WTC11 (cell line): ENCODE data around the gene KATNA1. TPM values are rescaled to one million over a fixed set of nuclear protein-coding genes. Genes with fewer than 3 reads are reported as not detected.

Source experiments
- ATAC-seq: fragments of 200-7000 bp; cut with Tn5 transposase; 2 replicates; pipeline ENCODE4 v1.10.0; 2021; ENCODE audit warnings: mild to moderate bottlenecking, moderate library complexity
- CTCF ChIA-PET: fragments of 300-600 bp; sonication (Branson Sonifier 250); formaldehyde crosslinking; loops from one replicate; lab custom pipeline; 2021; ENCODE audit warnings: antibody characterized with exemption; lab: Charles Lee
- POLR2A ChIA-PET: fragments of 350-600 bp; sonication (Branson Sonifier 250); formaldehyde crosslinking; loops from one replicate; lab custom pipeline; 2021; ENCODE audit warnings: antibody characterized with exemption; lab: Charles Lee
- DNase-seq: peaks from one replicate; pipeline ENCODE4 v3.0.0; 2021; ENCODE audit warnings: low spot score
- H3K27ac Mint-ChIP-seq: 2 replicates; pipeline ENCODE4 v1.8.0; 2021; ENCODE audit warnings: mixed read lengths
- H3K27me3 Mint-ChIP-seq: 2 replicates; pipeline ENCODE4 v1.8.0; 2021; ENCODE audit warnings: low read depth, mild to moderate bottlenecking, moderate library complexity, mixed read lengths
- H3K36me3 Mint-ChIP-seq: 2 replicates; pipeline ENCODE4 v1.8.0; 2021; ENCODE audit warnings: mixed read lengths
- H3K4me1 Mint-ChIP-seq: 2 replicates; pipeline ENCODE4 v1.8.0; 2022; ENCODE audit warnings: mixed read lengths
- H3K4me3 Mint-ChIP-seq: 2 replicates; pipeline ENCODE4 v1.8.0; 2021; ENCODE audit warnings: mild to moderate bottlenecking, moderate library complexity, mixed read lengths
- H3K9me3 Mint-ChIP-seq: 2 replicates; pipeline ENCODE4 v1.8.0; 2021; ENCODE audit warnings: mixed read lengths
- CREM ChIP-seq: sonication (generic); formaldehyde crosslinking; IDR thresholded peaks from 2 replicates; pipeline ENCODE4 v1.8.1; 2022; ENCODE audit warnings: mild to moderate bottlenecking, missing genetic modification reagents, moderate library complexity
- FOXJ3 ChIP-seq: sonication (generic); formaldehyde crosslinking; IDR thresholded peaks from 2 replicates; pipeline ENCODE4 v1.9.0; 2021; ENCODE audit warnings: missing genetic modification reagents, mild to moderate bottlenecking, borderline replicate concordance
- GABPB1 ChIP-seq: sonication (generic); formaldehyde crosslinking; IDR thresholded peaks from 2 replicates; pipeline ENCODE4 v1.8.1; 2023; ENCODE audit warnings: mild to moderate bottlenecking, missing genetic modification reagents
- HMGA2 ChIP-seq: fragments of 250-450 bp; sonication (Bioruptor Pico); IDR thresholded peaks from 2 replicates; pipeline ENCODE4 v1.4.0; 2021; ENCODE audit warnings: mild to moderate bottlenecking, moderate library complexity
- JUN ChIP-seq: sonication (generic); formaldehyde crosslinking; IDR thresholded peaks from 2 replicates; pipeline ENCODE4 v1.8.0; 2023; ENCODE audit warnings: mild to moderate bottlenecking, missing genetic modification reagents
- MXD4 ChIP-seq: fragments of 250-450 bp; sonication (Bioruptor Pico); IDR thresholded peaks from 2 replicates; pipeline ENCODE4 v1.8.0; 2021; ENCODE audit warnings: mild to moderate bottlenecking, moderate library complexity, borderline replicate concordance
- NFE2L1 ChIP-seq: sonication (generic); formaldehyde crosslinking; IDR thresholded peaks from 2 replicates; pipeline ENCODE4 v1.8.1; 2023; ENCODE audit warnings: missing genetic modification reagents
- NFYB ChIP-seq: sonication (generic); formaldehyde crosslinking; conservative IDR thresholded peaks from 2 replicates; pipeline ENCODE4 v1.8.0; 2022; ENCODE audit warnings: low read depth, missing genetic modification reagents
- NR1H2 ChIP-seq: sonication (generic); formaldehyde crosslinking; IDR thresholded peaks from 2 replicates; pipeline ENCODE4 v1.9.0; 2021; ENCODE audit warnings: mild to moderate bottlenecking, moderate library complexity, missing genetic modification reagents
- OVOL2 ChIP-seq: fragments of 250-450 bp; sonication (Bioruptor Pico); IDR thresholded peaks from 2 replicates; pipeline ENCODE4 v1.9.0; 2021; ENCODE audit warnings: mild to moderate bottlenecking, borderline replicate concordance
- RORB ChIP-seq: fragments of 250-450 bp; sonication (Bioruptor Pico); IDR thresholded peaks from 2 replicates; pipeline ENCODE4 v1.9.0; 2021; ENCODE audit warnings: mild to moderate bottlenecking
- SMAD3 ChIP-seq: sonication (generic); formaldehyde crosslinking; IDR thresholded peaks from 2 replicates; pipeline ENCODE4 v1.8.0; 2022; ENCODE audit warnings: missing genetic modification reagents, mild to moderate bottlenecking, borderline replicate concordance
- ZBTB21 ChIP-seq: sonication (generic); formaldehyde crosslinking; IDR thresholded peaks from 2 replicates; pipeline ENCODE4 v1.8.1; 2023; ENCODE audit warnings: mild to moderate bottlenecking, missing genetic modification reagents, borderline replicate concordance
- ZNF121 ChIP-seq: sonication (generic); formaldehyde crosslinking; IDR thresholded peaks from 2 replicates; pipeline ENCODE4 v1.8.0; 2023; ENCODE audit warnings: missing genetic modification reagents
- ZNF138 ChIP-seq: sonication (generic); formaldehyde crosslinking; conservative IDR thresholded peaks from 2 replicates; pipeline ENCODE4 v1.8.1; 2022; ENCODE audit warnings: mild to moderate bottlenecking, moderate library complexity, missing genetic modification reagents
- ZNF263 ChIP-seq: sonication (generic); formaldehyde crosslinking; IDR thresholded peaks from 2 replicates; pipeline ENCODE4 v1.8.1; 2022; ENCODE audit warnings: low read depth, mild to moderate bottlenecking, moderate library complexity, missing genetic modification reagents
- ZNF671 ChIP-seq: fragments of 250-450 bp; sonication (Bioruptor Pico); IDR thresholded peaks from 2 replicates; pipeline ENCODE4 v1.8.0; 2021; ENCODE audit warnings: mild to moderate bottlenecking
- total RNA-seq: library from RNA; stranded (reverse); gene quantifications from 3 replicates; pipeline ENCODE4 v1.2.3, GENCODE V29; 2021
- TF ChIP-seq, protein P1 (sequence below): sonication (generic); formaldehyde crosslinking; IDR thresholded peaks from 2 replicates; pipeline ENCODE4 v1.8.1; 2023; ENCODE audit warnings: mild to moderate bottlenecking, moderate library complexity, missing genetic modification reagents
- TF ChIP-seq, protein P2 (sequence below): sonication (generic); formaldehyde crosslinking; IDR thresholded peaks from 2 replicates; pipeline ENCODE4 v1.8.0; 2022; ENCODE audit warnings: mild to moderate bottlenecking, missing genetic modification reagents
- TF ChIP-seq, protein P3 (sequence below): fragments of 250-450 bp; sonication (Bioruptor Pico); conservative IDR thresholded peaks from 2 replicates; pipeline ENCODE4 v1.9.0; 2021; ENCODE audit warnings: mild to moderate bottlenecking
- TF ChIP-seq, protein P4 (sequence below): fragments of 250-450 bp; sonication (Bioruptor Pico); IDR thresholded peaks from 2 replicates; pipeline ENCODE4 v1.9.0; 2021; ENCODE audit warnings: moderate library complexity, mild to moderate bottlenecking, inconsistent platforms, borderline replicate concordance
- TF ChIP-seq, protein P5 (sequence below): sonication (generic); formaldehyde crosslinking; IDR thresholded peaks from 2 replicates; pipeline ENCODE4 v1.8.0; 2022; ENCODE audit warnings: mild to moderate bottlenecking, missing genetic modification reagents
- TF ChIP-seq, protein P6 (sequence below): sonication (generic); formaldehyde crosslinking; IDR thresholded peaks from 2 replicates; pipeline ENCODE4 v1.8.0; 2022; ENCODE audit warnings: missing genetic modification reagents

The KATNA1 gene
- total RNA-seq, 1 experiment from 2014 or later: 18.1 TPM

DNA sequence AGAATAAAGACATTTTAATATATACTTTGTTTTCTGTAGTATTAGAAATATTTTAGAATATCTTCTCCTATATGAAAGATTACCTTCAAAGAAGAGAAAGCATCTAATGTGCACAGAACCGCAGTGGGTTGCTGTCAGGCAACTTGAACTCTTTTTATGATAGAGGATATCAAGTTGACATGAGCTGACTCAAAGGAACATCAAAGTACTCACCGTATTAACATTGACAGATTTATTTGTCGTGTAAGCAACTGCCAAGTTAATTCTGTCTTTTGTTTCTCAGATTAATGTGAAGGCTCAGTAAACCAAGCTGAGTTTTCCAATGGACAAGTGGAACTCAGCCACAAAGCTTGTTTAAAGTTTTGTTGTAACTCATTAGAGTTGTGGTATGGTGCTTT, 84.6 kb downstream of the KATNA1 start:
- no peak for DNase-seq
- Mint-ChIP-seq H3K27me3 (peaks cover 6% of the 10 kb centered on the region), H3K36me3 (no peaks in the 10 kb centered on the region), H3K4me1 (peaks cover 15% of the 10 kb centered on the region), H3K9me3 (no peaks in the 10 kb centered on the region), H3K27ac (no peak overlapping the region), H3K4me3 (no peak overlapping the region)
- CTCF ChIA-PET: no interaction called here
- no peak for TF ChIP-seq JUN (CRISPR knock-in tag)
- TF ChIP-seq NFYB (CRISPR knock-in tag): no peak
- no peak for TF ChIP-seq OVOL2 (CRISPR knock-in tag)
- TF ChIP-seq ZNF263: no peak
- no peak for TF ChIP-seq NR1H2 (CRISPR knock-in tag)
- no peak for TF ChIP-seq HMGA2
- TF ChIP-seq RORB (CRISPR knock-in tag): no peak
- POLR2A ChIA-PET: no interaction called here
- no peak for ATAC-seq

DNA sequence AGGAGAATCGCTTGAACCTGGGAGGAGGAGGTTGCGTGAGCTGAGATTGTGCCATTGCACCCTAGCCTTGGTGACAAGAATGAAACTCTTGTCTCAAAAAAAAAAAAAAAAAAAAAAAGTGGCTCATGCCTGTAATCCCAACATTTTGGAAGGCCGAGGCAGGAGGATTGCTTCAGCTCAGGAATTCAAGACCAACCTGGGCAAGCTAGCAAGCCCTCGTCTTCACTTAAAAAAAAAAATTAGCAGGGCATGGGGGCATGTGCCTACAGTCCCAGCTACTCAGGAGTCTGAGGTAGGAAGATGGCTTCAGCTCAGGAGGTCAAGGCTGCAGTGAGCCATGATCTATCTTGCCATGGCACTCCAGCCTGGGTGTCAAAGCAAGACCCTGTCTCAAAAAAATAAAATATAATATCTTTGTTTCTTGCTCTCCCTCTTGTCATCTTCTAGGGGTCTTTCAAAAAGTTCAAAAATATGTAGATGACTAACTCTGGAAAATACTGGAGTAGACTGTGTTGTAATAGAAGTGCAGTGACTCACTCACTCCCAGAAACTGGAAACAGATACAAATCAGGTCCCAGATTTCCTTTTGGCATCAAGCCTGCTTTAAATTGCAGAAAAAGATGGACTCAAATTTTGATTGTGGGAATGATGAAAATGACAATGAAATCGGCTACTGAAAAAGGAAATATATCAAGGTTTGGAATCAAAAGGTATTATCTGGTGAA, 85.1 kb downstream of the KATNA1 start:
- no peak for DNase-seq
- Mint-ChIP-seq H3K4me3 (no peak overlapping the region), H3K36me3 (no peaks in the 10 kb centered on the region), H3K27me3 (peaks cover 6% of the 10 kb centered on the region), H3K9me3 (no peaks in the 10 kb centered on the region), H3K27ac (no peak overlapping the region), H3K4me1 (peaks cover 15% of the 10 kb centered on the region)
- POLR2A ChIA-PET: no interaction called here
- no peak for ATAC-seq
- CTCF ChIA-PET: interaction anchor here (1.6 kb wide), 1 partner anchor 13 kb away, joined by 3 read pairs; no protein-coding TSS in a partner anchor
- TF ChIP-seq GABPB1 (CRISPR knock-in tag) (no peak), ZNF263 (no peak), OVOL2 (CRISPR knock-in tag) (no peak), ZBTB21 (CRISPR knock-in tag) (no peak), FOXJ3 (no peak), ZNF671 (CRISPR knock-in tag) (no peak), SMAD3 (CRISPR knock-in tag) (no peak), NFE2L1 (CRISPR knock-in tag) (no peak), ZNF121 (CRISPR knock-in tag) (no peak), ZNF138 (no peak), CREM (CRISPR knock-in tag) (no peak), JUN (CRISPR knock-in tag) (no peak), MXD4 (CRISPR knock-in tag) (no peak)
- TF ChIP-seq, protein P1, sequence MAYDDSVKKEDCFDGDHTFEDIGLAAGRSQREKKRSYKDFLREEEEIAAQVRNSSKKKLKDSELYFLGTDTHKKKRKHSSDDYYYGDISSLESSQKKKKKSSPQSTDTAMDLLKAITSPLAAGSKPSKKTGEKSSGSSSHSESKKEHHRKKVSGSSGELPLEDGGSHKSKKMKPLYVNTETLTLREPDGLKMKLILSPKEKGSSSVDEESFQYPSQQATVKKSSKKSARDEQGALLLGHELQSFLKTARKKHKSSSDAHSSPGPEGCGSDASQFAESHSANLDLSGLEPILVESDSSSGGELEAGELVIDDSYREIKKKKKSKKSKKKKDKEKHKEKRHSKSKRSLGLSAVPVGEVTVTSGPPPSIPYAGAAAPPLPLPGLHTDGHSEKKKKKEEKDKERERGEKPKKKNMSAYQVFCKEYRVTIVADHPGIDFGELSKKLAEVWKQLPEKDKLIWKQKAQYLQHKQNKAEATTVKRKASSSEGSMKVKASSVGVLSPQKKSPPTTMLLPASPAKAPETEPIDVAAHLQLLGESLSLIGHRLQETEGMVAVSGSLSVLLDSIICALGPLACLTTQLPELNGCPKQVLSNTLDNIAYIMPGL (CRISPR knock-in tag): no peak
- TF ChIP-seq, protein P2, sequence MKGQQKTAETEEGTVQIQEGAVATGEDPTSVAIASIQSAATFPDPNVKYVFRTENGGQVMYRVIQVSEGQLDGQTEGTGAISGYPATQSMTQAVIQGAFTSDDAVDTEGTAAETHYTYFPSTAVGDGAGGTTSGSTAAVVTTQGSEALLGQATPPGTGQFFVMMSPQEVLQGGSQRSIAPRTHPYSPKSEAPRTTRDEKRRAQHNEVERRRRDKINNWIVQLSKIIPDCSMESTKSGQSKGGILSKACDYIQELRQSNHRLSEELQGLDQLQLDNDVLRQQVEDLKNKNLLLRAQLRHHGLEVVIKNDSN (CRISPR knock-in tag): no peak
- TF ChIP-seq, protein P3, sequence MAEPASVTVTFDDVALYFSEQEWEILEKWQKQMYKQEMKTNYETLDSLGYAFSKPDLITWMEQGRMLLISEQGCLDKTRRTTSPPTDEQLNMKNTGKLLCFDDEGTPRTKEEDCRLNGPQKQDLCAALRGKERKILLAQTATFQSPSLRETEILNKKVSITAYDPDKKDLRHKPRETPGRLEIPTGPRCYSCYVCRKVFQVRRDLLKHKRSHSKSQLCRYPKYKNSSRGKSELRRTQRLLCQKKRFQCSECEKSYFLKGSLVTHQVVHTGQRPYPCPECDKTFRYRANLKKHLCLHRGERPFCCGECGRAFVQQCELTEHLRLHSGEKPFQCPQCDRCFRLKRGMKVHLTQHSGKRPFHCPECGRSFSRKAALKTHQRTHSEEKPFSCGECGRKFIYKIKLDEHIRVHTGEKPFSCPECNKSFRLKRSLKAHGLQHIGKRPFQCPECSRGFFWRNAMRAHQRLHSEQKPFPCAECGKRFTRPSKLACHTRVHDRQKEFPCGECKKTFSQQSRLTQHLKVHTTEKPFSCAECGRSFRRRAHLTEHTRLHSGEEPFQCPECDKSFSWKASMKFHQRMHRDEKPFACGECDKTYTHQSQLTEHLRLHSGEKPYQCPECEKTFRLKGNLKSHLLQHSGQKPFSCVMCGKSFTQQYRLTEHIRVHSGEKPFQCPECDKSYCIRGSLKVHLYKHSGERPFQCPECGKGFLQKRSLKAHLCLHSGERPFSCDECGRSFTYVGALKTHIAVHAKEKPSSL (CRISPR knock-in tag): no peak
- TF ChIP-seq, protein P4, sequence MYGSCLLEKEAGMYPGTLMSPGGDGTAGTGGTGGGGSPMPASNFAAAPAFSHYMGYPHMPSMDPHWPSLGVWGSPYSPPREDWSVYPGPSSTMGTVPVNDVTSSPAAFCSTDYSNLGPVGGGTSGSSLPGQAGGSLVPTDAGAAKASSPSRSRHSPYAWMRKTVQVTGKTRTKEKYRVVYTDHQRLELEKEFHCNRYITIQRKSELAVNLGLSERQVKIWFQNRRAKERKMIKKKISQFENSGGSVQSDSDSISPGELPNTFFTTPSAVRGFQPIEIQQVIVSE (CRISPR knock-in tag): no peak
- TF ChIP-seq, protein P5, sequence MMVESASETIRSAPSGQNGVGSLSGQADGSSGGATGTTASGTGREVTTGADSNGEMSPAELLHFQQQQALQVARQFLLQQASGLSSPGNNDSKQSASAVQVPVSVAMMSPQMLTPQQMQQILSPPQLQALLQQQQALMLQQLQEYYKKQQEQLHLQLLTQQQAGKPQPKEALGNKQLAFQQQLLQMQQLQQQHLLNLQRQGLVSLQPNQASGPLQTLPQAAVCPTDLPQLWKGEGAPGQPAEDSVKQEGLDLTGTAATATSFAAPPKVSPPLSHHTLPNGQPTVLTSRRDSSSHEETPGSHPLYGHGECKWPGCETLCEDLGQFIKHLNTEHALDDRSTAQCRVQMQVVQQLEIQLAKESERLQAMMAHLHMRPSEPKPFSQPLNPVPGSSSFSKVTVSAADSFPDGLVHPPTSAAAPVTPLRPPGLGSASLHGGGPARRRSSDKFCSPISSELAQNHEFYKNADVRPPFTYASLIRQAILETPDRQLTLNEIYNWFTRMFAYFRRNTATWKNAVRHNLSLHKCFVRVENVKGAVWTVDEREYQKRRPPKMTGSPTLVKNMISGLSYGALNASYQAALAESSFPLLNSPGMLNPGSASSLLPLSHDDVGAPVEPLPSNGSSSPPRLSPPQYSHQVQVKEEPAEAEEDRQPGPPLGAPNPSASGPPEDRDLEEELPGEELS (CRISPR knock-in tag): no peak
- TF ChIP-seq, protein P6, sequence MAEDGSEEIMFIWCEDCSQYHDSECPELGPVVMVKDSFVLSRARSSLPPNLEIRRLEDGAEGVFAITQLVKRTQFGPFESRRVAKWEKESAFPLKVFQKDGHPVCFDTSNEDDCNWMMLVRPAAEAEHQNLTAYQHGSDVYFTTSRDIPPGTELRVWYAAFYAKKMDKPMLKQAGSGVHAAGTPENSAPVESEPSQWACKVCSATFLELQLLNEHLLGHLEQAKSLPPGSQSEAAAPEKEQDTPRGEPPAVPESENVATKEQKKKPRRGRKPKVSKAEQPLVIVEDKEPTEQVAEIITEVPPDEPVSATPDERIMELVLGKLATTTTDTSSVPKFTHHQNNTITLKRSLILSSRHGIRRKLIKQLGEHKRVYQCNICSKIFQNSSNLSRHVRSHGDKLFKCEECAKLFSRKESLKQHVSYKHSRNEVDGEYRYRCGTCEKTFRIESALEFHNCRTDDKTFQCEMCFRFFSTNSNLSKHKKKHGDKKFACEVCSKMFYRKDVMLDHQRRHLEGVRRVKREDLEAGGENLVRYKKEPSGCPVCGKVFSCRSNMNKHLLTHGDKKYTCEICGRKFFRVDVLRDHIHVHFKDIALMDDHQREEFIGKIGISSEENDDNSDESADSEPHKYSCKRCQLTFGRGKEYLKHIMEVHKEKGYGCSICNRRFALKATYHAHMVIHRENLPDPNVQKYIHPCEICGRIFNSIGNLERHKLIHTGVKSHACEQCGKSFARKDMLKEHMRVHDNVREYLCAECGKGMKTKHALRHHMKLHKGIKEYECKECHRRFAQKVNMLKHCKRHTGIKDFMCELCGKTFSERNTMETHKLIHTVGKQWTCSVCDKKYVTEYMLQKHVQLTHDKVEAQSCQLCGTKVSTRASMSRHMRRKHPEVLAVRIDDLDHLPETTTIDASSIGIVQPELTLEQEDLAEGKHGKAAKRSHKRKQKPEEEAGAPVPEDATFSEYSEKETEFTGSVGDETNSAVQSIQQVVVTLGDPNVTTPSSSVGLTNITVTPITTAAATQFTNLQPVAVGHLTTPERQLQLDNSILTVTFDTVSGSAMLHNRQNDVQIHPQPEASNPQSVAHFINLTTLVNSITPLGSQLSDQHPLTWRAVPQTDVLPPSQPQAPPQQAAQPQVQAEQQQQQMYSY (CRISPR knock-in tag): no peak
